Left lobe of liver (tissue), 2 donors: ENCODE data around the gene BRAF. TPM values are rescaled to one million over a fixed set of nuclear protein-coding genes. Genes with fewer than 3 reads are reported as not detected.
"Not testable (repeated sequence)": the region's sequence is repeated elsewhere in the genome, so short reads cannot be mapped to it uniquely, and the experiment has no call there.

Source experiments
- ATAC-seq: fragments of 200-7000 bp; cut with Tn5 transposase; one replicate; pipeline ENCODE4 v1.9.1; 2020; ENCODE audit warnings: mild to moderate bottlenecking, moderate library complexity
- DNase-seq: peaks from one replicate; pipeline ENCODE4 v3.0.0-alpha.2; 2020; ENCODE audit warnings: low spot score
- total RNA-seq: library from RNA; stranded (reverse); gene quantifications from one replicate; pipeline ENCODE4 v1.2.1, GENCODE V29; 2021
- donor health status: DM: no; HTN: no; CAD: no; lungs with moderate emphysema.
- donor health status: DM: no; HTN: yes; CAD: no.

The BRAF gene
- total RNA-seq, 1 donor from 2014 or later = 9.0 TPM

GRCh38 chr7:140774371-140774770 is 150.4 kb downstream of the BRAF start:
- DNase-seq (no peak), ATAC-seq (no peak)

- ATAC-seq = no peak
- no peak for DNase-seq
These were observed 151.6 kb downstream of the BRAF start for GRCh38 chr7:140773104-140773503.

DNA sequence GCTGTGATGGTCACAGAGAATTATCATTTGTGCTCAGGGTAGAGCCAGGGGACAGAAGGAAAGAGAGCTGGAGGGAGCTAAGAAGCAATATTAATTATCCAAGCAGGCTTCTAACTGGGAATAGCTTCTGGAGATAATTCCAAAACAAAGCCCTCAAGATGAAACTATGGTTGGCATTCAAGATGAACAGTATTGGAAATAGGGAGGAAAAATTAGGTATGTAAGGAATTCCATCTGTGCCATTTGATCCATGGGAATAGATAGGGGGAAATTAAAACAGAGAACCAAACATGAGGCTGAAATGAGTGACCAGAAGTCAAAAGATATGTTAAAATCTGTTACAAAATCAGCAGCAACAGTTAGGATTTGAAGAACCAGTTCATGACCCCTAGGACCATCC is 152.9 kb downstream of the BRAF start:
- DNase-seq (no peak), ATAC-seq (no peak)

DNA sequence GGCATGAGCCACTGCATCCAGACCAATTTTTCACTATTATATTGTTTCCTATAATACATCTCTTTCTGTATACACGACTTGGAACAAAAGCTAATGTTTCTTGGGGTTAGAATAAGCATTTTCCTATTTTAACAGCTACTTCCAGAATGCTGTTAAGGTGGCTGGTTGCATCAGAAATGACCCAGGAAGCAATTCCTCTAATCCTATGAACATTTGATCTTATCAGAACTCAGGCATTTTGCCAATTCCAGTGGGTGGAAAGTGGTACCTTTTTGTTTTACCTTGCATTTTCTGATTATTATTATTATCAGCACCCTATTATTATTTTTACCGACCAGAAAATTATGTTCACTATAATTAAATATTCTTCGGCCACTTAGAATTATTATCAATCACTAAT is 154.9 kb downstream of the BRAF start:
- no peak for DNase-seq
- ATAC-seq = no peak

GRCh38 chr7:140767418-140767817 is 157.3 kb downstream of the BRAF start:
- ATAC-seq (no peak), DNase-seq (no peak)

GRCh38 chr7:140765441-140765840 is 159.3 kb downstream of the BRAF start:
- DNase-seq, ATAC-seq: not testable (repeated sequence)

DNA sequence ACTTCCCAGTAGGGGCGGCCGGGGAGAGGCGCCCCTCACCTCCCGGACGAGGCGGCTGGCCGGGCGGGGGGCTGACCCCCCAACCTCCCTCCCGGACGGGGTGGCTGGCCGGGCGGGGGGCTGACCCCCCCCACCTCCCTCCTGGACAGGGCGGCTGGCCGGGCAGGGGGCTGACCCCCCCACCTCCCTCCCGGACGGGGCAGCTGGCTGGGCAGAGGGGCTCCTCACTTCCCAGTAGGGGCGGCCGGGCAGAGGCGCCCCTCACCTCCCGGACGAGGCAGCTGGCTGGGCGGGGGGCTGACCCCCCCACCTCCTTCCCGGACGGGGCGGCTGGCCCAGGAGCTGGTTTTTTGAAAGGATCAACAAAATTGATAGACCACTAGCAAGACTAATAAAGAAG is 161.6 kb downstream of the BRAF start:
- not testable (repeated sequence) for DNase-seq, ATAC-seq

DNA sequence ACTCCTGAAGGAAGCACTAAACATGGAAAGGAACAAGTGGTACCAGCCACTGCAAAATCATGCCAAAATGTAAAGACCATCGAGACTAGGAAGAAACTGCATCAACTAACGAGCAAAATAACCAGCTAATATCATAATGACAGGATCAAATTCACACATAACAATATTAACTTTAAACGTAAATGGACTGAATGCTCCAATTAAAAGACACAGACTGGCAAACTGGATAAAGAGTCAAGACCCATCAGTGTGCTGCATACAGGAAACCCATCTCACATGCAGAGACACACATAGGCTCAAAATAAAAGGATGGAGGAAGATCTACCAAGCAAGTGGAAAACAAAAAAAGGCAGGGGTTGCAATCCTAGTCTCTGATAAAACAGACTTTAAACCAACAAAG is 163.4 kb downstream of the BRAF start:
- ATAC-seq, DNase-seq: not testable (repeated sequence)

GRCh38 chr7:140754506-140754905 is 170.2 kb downstream of the BRAF start:
- ATAC-seq (no peak), DNase-seq (no peak)

DNA sequence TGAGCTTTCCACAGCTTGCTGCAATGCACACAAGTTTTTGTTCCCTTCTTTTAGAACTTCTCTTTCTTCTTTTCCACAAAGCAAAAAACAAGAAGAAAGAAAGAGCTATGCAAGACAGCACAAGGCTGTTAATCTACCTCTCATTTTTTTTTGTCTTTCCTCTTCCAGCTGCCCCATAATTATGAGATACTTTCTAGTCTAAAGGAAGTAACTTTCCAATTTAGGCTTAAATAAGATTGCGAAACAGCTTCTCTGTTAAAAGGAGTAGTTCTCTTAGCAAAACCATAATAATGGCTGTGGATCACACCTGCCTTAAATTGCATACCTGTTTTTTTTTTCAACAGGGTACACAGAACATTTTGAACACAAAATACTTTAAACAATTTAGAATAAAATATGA is 172.2 kb downstream of the BRAF start:
- ATAC-seq = no peak
- DNase-seq = no peak

DNA sequence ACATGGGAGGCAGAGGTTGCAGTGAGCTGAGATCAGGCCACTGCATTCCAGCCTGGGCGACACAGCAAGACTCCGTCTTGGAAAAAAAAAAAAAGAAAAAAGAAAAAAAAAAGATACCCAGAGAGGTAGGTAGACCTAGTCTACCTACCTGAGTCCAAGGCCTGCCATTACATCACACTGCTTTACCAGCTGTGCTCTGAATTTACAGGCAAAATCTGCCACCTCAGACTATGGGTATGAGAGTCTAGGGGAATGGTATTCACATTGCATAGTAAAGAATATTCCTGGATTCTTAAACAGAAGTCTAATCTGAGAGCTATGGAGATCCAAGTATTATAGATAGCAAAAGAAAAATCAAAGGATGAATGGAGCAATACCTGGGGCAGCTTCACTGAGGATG is 178.0 kb downstream of the BRAF start:
- no peak for DNase-seq
- no peak for ATAC-seq

- ATAC-seq = no peak
- DNase-seq = no peak
These were observed 179.3 kb downstream of the BRAF start for GRCh38 chr7:140745266-140746058.

GRCh38 chr7:140744005-140744404 is 180.7 kb downstream of the BRAF start:
- DNase-seq (no peak), ATAC-seq (peak; percentile 15)

DNA sequence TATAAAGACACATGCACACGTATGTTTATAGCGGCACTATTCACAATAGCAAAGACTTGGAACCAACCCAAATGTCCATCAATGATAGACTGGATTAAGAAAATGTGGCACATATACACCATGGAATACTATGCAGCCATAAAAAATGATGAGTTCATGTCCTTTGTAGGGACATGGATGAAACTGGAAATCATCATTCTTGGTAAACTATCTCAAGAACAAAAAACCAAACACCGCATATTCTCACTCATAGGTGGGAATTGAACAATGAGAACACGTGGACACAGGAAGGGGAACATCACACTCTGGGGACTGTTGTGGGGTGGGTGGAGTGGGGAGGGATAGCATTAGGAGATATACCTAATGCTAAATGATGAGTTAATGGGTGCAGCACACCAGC is 181.5 kb downstream of the BRAF start:
- not testable (repeated sequence) for DNase-seq, ATAC-seq

- no peak for DNase-seq
- no peak for ATAC-seq
These were observed 186.4 kb downstream of the BRAF start for GRCh38 chr7:140738280-140738679.

DNA sequence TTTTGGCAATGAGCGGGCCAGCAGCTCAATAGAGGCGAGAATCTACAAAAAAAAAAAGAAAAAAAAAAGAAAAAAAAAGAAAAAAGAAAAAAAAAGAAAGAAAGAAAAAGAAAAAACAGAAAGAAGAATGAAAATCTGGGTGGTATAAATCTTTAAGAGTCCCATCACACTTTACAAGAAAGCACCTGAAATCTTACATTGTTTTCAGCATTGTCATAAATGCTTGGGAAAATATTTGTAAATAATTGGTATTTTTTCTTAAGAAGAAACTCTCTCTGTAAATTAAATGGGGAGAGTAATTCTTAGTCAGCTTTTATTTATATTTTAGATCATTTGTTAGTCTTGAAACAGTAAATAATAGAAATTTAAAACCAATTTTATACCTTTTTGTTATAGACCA is 190.0 kb downstream of the BRAF start:
- ATAC-seq (no peak), DNase-seq (no peak)

- ATAC-seq = no peak
- DNase-seq = no peak
These were observed 190.6 kb downstream of the BRAF start for GRCh38 chr7:140734096-140734495.

- no peak for DNase-seq
- no peak for ATAC-seq
These were observed 192.3 kb downstream of the BRAF start for GRCh38 chr7:140732416-140732815.

- DNase-seq (no peak), ATAC-seq (no peak)
These were observed 198.4 kb downstream of the BRAF start for GRCh38 chr7:140726281-140726680.

DNA sequence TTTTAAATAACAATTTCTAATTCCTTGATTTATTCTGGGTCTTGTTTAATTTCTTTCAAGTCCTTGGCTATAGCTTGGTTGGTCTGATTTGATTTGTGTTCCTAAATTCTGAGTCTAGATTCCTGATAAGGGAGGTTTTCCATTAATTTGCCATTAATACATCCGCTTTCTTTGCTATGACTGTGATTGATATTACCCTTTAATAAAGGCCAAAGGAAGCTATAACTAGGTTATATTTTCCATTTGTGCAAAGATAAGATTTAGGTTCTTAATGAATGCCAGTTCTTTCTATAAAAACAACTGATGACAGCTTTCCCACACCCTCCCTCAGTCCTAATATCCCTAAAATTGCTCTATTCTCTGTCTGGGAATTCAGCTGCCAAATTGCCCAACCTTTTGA is 200.0 kb downstream of the BRAF start:
- DNase-seq (no peak), ATAC-seq (no peak)

DNA sequence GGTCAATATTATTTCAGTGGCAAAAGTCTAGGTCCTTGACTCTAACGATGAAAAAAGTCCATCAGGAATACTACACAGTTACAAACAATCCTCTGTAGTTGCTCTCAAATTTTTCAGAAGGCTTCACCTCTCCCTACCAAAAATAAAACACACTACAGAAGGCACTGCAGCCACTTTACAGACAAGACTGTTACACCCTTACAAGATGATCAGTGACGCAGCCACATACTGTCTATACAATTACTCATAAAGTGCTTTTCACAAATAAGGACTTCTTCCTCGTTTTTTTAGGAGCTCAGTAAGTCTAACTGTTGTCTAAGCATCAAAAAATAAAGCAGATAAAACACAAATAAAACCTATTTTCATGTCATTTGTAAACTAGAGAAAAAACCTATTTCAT is 201.2 kb downstream of the BRAF start:
- ATAC-seq = no peak
- no peak for DNase-seq

DNA sequence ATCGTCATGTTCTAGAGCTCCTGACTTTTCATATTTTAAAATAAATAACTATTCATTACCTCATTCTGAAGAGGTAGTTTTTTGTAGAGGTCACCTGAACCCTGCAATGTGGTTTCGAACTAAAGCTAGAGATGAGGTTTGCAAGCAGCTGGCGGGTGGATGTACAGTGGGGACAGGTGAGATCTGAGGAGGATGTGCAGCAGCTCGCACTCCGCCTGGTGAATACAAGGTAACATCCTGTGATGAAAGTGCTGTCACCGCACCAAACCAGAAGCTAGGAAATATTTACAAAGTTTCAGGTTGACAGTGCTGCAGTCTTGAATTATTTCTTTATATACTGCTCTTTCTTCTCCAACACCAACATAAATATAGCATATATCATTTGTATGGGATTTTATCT is 201.7 kb downstream of the BRAF start:
- DNase-seq (no peak), ATAC-seq (no peak)

GRCh38 chr7:140722254-140722653 is 202.5 kb downstream of the BRAF start:
- ATAC-seq (peak; percentile 83), DNase-seq (no peak)
